GM06990 (cell line): ENCODE results near the gene GOLGA6L2.
"Not testable (repeated sequence)": the region's sequence is repeated elsewhere in the genome, so short reads cannot be mapped to it uniquely, and the experiment has no call there.

Experiments used
- DNase-seq: peaks from one replicate; pipeline ENCODE4 v3.0.0-alpha.2; 2011; ENCODE audit not compliant: insufficient read length; ENCODE audit errors: extremely low read depth
- H3K27me3 ChIP-seq: replicated peaks from 2 replicates; pipeline ENCODE4 v1.6.0; 2011; ENCODE audit warnings: low read length; ENCODE audit not compliant: control insufficient read depth, insufficient read depth
- H3K36me3 ChIP-seq: 2 replicates; pipeline ENCODE4 v1.5.1; 2011; ENCODE audit warnings: low read length; ENCODE audit not compliant: control insufficient read depth, insufficient read depth
- H3K4me3 ChIP-seq: replicated peaks from 2 replicates; pipeline ENCODE4 v1.5.1; 2011; ENCODE audit warnings: low read depth, mild to moderate bottlenecking, control low read depth, low read length
- TF ChIP-seq, protein P1 (sequence below): IDR thresholded peaks from 2 replicates; pipeline ENCODE4 v1.5.1; 2011; ENCODE audit warnings: low read length, control low read depth, mild to moderate bottlenecking, inconsistent platforms; ENCODE audit not compliant: insufficient read depth, poor library complexity, severe bottlenecking

Gene GOLGA6L2

DNA sequence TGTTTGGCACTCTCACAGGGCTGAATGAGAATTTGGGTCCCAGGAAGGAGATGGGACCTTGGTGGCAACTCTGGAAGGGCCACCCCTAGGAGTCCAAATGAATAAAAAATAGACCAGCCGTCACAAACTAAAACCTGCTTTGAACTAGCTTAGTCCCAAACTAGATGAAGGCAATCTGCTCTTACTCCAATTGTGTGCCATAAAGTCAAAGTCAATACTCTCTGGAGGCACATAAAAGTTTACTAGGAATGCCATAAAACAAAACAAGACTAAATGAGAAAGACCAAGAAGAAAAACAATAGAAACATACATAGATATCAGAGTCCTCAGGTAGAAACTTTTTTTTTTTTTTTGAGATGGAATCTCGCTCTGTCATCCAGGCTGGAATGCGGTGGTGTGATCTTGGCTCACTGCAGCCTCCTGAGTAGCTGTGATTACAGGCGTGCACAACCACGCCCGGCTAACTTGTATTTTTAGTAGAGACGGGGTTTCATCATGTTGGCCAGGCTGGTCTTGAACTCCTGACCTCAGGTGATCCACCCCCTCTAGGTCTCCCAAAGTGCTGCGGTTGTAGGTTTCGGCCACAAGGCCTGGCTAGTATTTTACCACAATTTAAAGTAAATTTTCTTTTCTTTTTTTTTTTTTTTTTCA lies 8.1 kb downstream of the GOLGA6L2 start:
- Histone ChIP-seq H3K36me3 (no peaks in the 10 kb centered on the region), H3K27me3 (no peaks in the 10 kb centered on the region), H3K4me3 (no peak overlapping the region)
- DNase-seq, result no peak
- TF ChIP-seq, protein P1, sequence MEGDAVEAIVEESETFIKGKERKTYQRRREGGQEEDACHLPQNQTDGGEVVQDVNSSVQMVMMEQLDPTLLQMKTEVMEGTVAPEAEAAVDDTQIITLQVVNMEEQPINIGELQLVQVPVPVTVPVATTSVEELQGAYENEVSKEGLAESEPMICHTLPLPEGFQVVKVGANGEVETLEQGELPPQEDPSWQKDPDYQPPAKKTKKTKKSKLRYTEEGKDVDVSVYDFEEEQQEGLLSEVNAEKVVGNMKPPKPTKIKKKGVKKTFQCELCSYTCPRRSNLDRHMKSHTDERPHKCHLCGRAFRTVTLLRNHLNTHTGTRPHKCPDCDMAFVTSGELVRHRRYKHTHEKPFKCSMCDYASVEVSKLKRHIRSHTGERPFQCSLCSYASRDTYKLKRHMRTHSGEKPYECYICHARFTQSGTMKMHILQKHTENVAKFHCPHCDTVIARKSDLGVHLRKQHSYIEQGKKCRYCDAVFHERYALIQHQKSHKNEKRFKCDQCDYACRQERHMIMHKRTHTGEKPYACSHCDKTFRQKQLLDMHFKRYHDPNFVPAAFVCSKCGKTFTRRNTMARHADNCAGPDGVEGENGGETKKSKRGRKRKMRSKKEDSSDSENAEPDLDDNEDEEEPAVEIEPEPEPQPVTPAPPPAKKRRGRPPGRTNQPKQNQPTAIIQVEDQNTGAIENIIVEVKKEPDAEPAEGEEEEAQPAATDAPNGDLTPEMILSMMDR, result no peak

DNA sequence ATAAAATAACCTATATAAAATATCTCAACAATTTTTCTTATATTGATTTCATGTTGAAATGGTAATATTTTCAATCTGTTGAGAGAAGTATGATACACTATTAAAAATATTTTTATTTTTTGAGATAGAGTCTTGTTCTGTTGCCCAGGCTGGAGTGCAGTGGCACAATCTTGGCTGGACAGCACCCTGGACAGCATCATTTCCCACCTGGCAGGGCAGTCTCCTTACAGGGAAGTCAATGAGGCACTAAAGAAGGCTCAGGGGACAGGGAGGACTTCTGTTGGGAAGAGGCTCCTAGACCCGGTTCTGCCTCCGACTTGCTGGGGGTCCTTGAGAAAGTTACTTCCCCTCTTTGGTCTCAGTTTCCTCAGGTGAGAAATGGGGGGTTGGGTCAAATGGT lies 9.4 kb downstream of the GOLGA6L2 start:
- TF ChIP-seq, protein P1, result no peak
- no peak overlapping the region for H3K4me3 ChIP-seq

DNA sequence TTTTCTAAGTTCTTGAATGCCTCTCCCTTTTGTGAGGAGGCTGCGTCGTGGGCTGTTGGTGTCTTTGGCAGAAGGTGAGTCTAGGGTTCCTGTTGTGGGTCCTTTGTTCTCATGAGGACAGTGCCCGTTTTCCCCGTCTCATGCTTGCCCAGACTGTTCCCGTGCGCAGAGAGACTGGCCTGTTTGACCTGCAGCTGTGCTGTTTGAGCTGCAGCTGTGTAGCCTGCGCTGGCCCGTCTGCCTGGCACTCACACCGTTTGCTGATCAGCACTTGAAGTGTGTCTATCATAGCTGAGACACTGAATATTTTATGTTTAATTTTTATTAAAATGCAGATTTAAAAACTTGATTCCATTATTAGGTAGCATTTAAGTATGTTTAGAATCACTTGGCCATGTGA lies 9.9 kb downstream of the GOLGA6L2 start:
- Histone ChIP-seq H3K27me3 (no peaks in the 10 kb centered on the region), H3K4me3 (no peak overlapping the region), H3K36me3 (no peaks in the 10 kb centered on the region)
- TF ChIP-seq, protein P1, result no peak
- DNase-seq, result no peak

More for the DNA sequence above, 9.4 kb downstream of the GOLGA6L2 start:
- no peaks in the 10 kb centered on the region for H3K36me3 ChIP-seq
- DNase-seq, result no peak
- no peaks in the 10 kb centered on the region for H3K27me3 ChIP-seq

DNA sequence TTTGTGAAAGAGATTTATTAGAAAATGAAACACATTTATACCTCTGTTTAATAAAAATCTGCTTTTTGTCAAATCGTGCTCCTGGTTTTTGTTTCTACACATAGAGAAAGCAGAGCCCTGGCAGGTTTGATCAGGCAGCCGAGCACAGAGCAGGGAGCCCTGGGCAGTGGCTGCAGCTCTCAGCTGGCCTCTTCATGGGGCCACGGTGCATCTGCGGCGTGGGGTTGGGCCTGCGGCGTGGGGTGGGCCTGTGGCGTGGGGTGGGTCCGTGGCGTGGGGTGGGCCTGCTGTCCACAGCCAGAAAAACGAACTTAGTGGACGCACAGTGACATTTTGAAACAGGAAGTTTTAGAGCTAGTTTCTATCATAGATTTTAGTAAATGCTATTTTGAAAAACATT lies 10.6 kb downstream of the GOLGA6L2 start:
- no peaks in the 10 kb centered on the region for H3K36me3 ChIP-seq
- DNase-seq, result no peak
- H3K4me3 ChIP-seq, result no peak overlapping the region
- no peaks in the 10 kb centered on the region for H3K27me3 ChIP-seq
- TF ChIP-seq, protein P1, result no peak

DNA sequence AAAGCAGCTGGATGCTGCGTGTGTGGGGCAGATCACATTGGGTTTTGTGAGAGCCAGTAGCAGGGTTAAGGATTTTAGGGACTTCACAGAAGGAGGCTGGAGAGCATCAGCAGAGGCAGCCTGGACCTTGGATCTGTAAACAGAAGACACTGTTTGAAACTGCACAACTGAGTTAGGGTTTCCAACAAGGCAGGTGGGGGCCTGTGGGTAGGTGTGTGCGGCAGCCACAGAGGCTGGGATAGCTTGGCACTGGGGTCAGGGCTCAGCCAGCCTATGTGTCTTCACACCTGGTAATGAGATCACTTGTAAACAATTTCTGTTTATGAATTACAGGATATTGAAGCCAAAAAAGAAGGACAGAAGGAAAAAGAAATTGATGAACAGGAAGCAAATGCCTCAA lies 12.3 kb downstream of the GOLGA6L2 start:
- H3K36me3 ChIP-seq, H3K27me3 ChIP-seq, H3K4me3 ChIP-seq, DNase-seq: not testable (repeated sequence)

DNA sequence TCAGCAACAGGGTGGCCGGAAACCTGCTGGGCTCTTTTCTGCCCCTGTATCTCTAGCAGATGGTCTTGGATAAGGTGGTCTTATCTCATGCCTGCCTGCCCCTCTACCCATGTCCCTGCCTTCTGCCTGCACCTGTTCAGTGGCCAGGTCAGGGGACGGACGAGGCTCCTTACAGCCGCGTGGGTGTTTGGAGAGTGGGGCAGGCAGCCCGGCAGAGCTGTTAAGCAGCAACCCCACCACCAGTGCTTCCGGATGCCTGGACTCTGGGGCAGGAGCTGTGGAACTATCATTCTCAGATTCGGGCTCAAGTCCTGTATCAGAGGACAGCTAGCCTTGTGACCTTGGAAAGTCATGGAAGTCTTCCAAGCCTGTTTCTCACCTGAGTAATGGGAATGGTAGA lies 21.7 kb downstream of the GOLGA6L2 start:
- H3K27me3 ChIP-seq, H3K4me3 ChIP-seq, H3K36me3 ChIP-seq, DNase-seq: not testable (repeated sequence)
